HepG2 (cell line): Measurements from ENCODE around the gene LSR.
"Not testable (repeated sequence)": the region's sequence is repeated elsewhere in the genome, so short reads cannot be mapped to it uniquely, and the experiment has no call there.

ENCODE experiments used
- ARID3A ChIP-seq: IDR thresholded peaks from 2 replicates; pipeline ENCODE4 v1.6.1; 2012; ENCODE audit warnings: low read depth, low read length, improper control_type of control experiment
- FOXP1 ChIP-seq, 2 experiments: fragments of 450-650 bp in 1 of 2; IDR thresholded peaks; 2 replicates each; pipeline ENCODE4 v1.6.1; 2017 to 2018; ENCODE audit warnings: antibody characterized with exemption in 1 of 2
- HNRNPL ChIP-seq: fragments of 200-400 bp; formaldehyde crosslinking; IDR thresholded peaks from 2 replicates; pipeline ENCODE4 v1.6.1; 2017; ENCODE audit warnings: mild to moderate bottlenecking, low read depth, low read length
- HOXA7 ChIP-seq: sonication (generic); formaldehyde crosslinking; IDR thresholded peaks from 2 replicates; pipeline ENCODE4 v1.8.1; 2022; ENCODE audit warnings: mild to moderate bottlenecking, missing genetic modification reagents, moderate library complexity
- ZNF143 ChIP-seq: sonication (generic); formaldehyde crosslinking; IDR thresholded peaks from 2 replicates; pipeline ENCODE4 v1.4.0; 2020; ENCODE audit warnings: missing genetic modification reagents
- TF ChIP-seq, protein P1 (sequence below): IDR thresholded peaks from 2 replicates; pipeline ENCODE4 v1.6.1; 2012; ENCODE audit warnings: low read length, improper control_type of control experiment

GRCh38 chr19:35285465-35285864 lies 36.7 kb downstream of the LSR start:
- TF ChIP-seq HOXA7; ARID3A; HNRNPL; FOXP1 (IDR thresholded peaks at IDR 0.05); FOXP1 (CRISPR knock-in tag; IDR thresholded peaks at IDR 0.05); ZNF143 (CRISPR knock-in tag): not testable (repeated sequence)
- TF ChIP-seq, protein P1, sequence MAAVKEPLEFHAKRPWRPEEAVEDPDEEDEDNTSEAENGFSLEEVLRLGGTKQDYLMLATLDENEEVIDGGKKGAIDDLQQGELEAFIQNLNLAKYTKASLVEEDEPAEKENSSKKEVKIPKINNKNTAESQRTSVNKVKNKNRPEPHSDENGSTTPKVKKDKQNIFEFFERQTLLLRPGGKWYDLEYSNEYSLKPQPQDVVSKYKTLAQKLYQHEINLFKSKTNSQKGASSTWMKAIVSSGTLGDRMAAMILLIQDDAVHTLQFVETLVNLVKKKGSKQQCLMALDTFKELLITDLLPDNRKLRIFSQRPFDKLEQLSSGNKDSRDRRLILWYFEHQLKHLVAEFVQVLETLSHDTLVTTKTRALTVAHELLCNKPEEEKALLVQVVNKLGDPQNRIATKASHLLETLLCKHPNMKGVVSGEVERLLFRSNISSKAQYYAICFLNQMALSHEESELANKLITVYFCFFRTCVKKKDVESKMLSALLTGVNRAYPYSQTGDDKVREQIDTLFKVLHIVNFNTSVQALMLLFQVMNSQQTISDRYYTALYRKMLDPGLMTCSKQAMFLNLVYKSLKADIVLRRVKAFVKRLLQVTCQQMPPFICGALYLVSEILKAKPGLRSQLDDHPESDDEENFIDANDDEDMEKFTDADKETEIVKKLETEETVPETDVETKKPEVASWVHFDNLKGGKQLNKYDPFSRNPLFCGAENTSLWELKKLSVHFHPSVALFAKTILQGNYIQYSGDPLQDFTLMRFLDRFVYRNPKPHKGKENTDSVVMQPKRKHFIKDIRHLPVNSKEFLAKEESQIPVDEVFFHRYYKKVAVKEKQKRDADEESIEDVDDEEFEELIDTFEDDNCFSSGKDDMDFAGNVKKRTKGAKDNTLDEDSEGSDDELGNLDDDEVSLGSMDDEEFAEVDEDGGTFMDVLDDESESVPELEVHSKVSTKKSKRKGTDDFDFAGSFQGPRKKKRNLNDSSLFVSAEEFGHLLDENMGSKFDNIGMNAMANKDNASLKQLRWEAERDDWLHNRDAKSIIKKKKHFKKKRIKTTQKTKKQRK = not testable (repeated sequence)
